HG02571 (cell line): ENCODE measurements around the gene BCL2L15.
A peak's percentile ranks its signal among the peaks of the same experiment; 100 is the strongest.

ENCODE experiments used
- ATAC-seq: cut with Tn5 transposase; IDR thresholded peaks from one replicate; pipeline ENCODE4 v1.9.1; 2021; ENCODE audit warnings: mild to moderate bottlenecking, moderate library complexity; ENCODE audit not compliant: unreplicated experiment

BCL2L15 gene

GRCh38 chr1:113887402-113888175 lies at the start of gene BCL2L15:
Gene BCL2L15, minus strand, starts transcription at chr1:113887581. Its CDS starts 206 bp downstream, at chr1:113887375.
- no peak for ATAC-seq

GRCh38 chr1:113937146-113937545 lies 49.8 kb upstream of the BCL2L15 start:
- ATAC-seq = no peak

GRCh38 chr1:113935970-113936369 lies 48.6 kb upstream of the BCL2L15 start:
- no peak for ATAC-seq

GRCh38 chr1:113935176-113935575 lies 47.8 kb upstream of the BCL2L15 start:
- no peak for ATAC-seq

GRCh38 chr1:113934511-113935055 lies 47.2 kb upstream of the BCL2L15 start:
- ATAC-seq = no peak

GRCh38 chr1:113934006-113934405 lies 46.6 kb upstream of the BCL2L15 start:
- ATAC-seq = no peak

- ATAC-seq = no peak
Measured at GRCh38 chr1:113931451-113931851, 44.1 kb upstream of the BCL2L15 start.

- ATAC-seq = peak; percentile 27
Measured at GRCh38 chr1:113930499-113931161, 43.2 kb upstream of the BCL2L15 start.

- ATAC-seq = peak; percentile 28
Measured at GRCh38 chr1:113929750-113930498, 42.5 kb upstream of the BCL2L15 start.

GRCh38 chr1:113928941-113929749 lies 41.8 kb upstream of the BCL2L15 start, which contains the start of gene HIPK1:
Gene HIPK1, plus strand, starts transcription at chr1:113929324.
- peak; percentile 73 for ATAC-seq

- ATAC-seq = peak; percentile 29
Measured at GRCh38 chr1:113928187-113928930, 41.0 kb upstream of the BCL2L15 start.

GRCh38 chr1:113924473-113924872 lies 37.1 kb upstream of the BCL2L15 start:
- no peak for ATAC-seq

- ATAC-seq = no peak
Measured at GRCh38 chr1:113922957-113923356, 35.6 kb upstream of the BCL2L15 start.

- no peak for ATAC-seq
Measured at GRCh38 chr1:113918243-113918642, 30.9 kb upstream of the BCL2L15 start.

GRCh38 chr1:113917400-113918082 lies 30.2 kb upstream of the BCL2L15 start:
- no peak for ATAC-seq

- no peak for ATAC-seq
Measured at GRCh38 chr1:113916974-113917373, 29.6 kb upstream of the BCL2L15 start.

- no peak for ATAC-seq
Measured at GRCh38 chr1:113913887-113914664, 26.7 kb upstream of the BCL2L15 start.

- no peak for ATAC-seq
Measured at GRCh38 chr1:113913312-113913668, 25.9 kb upstream of the BCL2L15 start.
